Superior temporal gyrus (tissue), 1 donor: ENCODE data around the gene ARSB.
A peak's percentile ranks its signal among the peaks of the same experiment; 100 is the strongest.
"Not testable (repeated sequence)": the region's sequence is repeated elsewhere in the genome, so short reads cannot be mapped to it uniquely, and the experiment has no call there.

Experiments
- DNase-seq: peaks from one replicate; pipeline ENCODE4 v3.0.0-alpha.2; 2016; ENCODE audit errors: extremely low spot score

ARSB gene

GRCh38 chr5:78903353-78903752 is 81.8 kb downstream of the ARSB start:
- DNase-seq: no peak

- no peak for DNase-seq
Observed at GRCh38 chr5:78899922-78900362, 85.2 kb downstream of the ARSB start.

DNA sequence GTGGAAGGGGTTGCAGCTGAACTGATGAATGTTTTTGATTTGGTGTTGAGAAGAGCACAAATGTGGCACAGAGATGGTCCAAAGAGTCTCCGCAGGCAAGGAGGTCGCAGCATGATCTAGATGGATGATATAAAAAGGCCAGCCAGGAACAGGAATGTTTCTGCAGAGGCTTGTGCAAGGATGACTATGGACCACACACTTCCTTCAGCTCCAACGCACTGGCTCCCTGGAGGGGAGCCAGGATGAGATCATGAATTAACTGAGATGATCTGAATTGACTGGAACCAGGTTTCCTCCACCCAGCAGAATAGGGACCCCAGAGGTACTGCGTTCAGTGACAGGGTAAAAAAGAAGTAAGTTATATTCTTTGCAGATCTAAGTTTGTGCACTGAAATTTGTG is 89.0 kb downstream of the ARSB start:
- no peak for DNase-seq

GRCh38 chr5:78895616-78896015 is 89.5 kb downstream of the ARSB start:
- DNase-seq: no peak

DNA sequence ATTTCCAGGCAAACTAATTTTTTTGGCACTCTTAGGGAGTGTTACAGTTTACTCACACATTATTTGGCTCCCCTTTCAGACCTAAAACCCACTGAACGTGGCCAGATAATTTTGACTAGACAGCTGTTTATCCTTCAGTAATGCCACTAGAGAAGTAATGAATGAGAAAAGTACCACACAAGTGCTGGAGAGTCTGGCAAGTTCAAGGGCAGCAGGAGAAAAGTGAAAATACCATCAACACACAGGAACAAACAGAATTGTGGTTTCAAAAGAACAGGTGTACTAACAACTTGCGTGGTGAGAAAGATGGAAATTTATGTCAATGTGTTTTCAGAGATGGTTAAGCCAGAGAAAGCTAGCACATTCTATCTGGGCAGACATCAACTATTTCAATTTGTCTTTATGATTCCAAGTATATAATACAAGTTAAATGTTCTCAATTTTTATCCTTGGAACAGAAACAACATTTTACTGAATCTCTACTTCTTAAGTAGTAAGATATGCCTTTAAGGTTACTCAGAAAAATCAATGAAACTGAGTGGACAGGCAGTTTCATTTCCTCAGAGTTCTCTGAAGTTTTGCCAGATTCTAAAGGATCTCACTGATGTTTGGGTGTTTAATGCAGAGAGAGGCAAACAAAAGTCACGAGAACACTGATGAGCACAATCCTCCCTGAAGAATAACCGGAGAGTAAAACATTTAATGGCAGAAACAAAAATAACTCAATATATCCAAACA is 91.0 kb downstream of the ARSB start:
- no peak for DNase-seq

- DNase-seq: no peak
Observed at GRCh38 chr5:78890667-78891379, 94.3 kb downstream of the ARSB start.

- DNase-seq: no peak
Observed at GRCh38 chr5:78889369-78890140, 95.6 kb downstream of the ARSB start.

GRCh38 chr5:78888580-78889368 is 96.3 kb downstream of the ARSB start:
- DNase-seq: no peak

GRCh38 chr5:78887384-78888118 is 97.6 kb downstream of the ARSB start:
- DNase-seq: no peak

DNA sequence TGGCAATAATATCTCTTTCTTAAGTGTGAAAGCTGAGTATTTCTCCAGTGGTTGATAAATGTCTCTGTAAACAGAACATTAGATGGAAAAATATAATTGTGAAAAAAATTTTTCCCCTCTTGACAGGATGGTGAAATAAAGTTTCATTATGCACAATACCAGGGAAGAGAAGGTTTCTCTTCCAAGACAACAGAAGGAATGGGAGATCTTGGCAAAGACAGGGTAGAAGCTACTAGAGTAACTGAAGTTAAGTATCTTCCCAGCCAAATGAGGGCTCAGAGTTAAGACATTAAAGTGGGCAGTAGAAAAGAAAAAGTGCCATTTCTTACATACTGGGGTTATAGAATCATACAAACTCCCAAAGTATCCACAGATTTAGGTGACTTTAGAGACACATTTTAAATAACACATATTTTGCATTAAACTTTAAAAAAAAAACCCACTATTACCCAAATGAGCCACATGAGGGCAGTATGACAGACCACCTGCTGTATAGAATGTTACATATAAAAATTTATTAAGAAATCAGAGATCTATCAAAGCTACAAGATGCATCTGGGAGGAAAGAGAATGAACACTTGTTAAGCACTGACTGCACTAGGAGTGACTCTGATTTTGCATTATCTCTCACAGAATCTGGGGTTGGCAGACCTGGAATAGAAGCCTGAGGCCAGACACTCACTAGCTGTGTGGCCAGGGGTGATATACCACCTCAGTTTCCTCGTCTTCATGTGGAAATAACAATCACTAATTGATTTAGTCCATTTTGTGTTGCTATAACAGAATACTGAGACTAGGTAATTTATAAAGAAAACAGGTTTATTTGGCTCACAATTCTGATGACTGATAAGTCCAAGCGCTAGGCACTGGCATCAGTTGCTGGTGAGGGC is 98.5 kb downstream of the ARSB start:
- peak; percentile 50 for DNase-seq

- no peak for DNase-seq
Observed at GRCh38 chr5:78881884-78882283, 103.2 kb downstream of the ARSB start.

- DNase-seq: no peak
Observed at GRCh38 chr5:78879516-78879915, 105.6 kb downstream of the ARSB start.

GRCh38 chr5:78866076-78866475 is 119.0 kb downstream of the ARSB start:
- not testable (repeated sequence) for DNase-seq

DNA sequence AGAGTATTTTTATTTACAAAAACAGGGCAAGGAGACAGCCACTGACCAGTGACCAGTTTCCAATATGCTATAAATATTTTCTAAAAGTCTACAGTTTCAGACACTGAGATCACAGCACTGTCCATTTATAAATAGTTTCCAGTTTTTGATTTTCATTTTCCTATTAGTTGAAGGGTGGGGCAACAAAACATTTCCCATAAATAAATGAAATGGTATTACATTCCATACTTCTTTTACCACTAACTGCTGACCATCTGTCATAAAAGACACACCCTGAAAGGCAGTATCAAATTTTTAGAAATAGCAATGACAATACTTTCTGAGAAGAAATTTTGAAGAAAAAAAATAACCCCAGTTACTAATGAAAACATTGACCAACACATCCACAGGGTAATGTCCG is 126.7 kb downstream of the ARSB start:
- no peak for DNase-seq

DNA sequence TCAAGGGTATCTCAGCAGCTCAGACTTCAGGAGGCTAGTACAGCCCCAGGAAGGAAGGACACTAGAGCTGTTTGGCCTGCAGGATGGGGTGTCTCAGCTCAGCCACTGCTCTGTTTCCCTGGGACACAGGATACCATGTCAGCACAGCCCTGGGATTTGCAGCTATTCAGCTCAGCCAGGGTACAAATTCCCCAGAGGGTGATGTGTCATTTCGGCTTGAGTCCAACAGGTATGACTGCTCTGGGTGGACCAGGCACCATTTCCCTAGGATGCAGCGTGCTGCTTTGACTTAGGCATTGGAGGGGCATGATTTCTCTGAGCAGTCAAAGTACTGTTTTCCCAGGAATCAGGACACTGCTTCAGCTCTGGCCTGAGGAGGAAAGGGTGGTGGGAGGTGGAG is 130.1 kb downstream of the ARSB start:
- DNase-seq: no peak

GRCh38 chr5:78851891-78852290 is 133.2 kb downstream of the ARSB start:
- not testable (repeated sequence) for DNase-seq

DNA sequence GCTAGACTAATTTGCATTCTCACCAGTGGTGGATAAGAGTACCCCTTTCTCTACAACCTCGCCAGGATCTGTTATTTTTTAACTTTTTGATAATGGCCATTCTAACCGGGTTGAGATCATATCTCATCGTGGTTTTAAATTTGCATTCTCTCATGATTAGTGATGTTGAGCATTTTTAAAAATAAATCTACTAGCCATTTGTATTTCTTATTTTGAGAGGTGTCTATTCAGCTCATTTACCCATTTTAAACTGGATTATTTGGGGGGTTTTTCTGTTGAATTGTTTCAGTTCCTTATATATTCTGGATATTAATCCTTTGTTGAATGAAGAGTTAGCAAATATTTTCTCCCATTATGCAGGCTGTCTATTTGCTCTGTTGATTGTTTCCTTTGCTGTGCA is 139.6 kb downstream of the ARSB start:
- DNase-seq: no peak

GRCh38 chr5:78843436-78843835 is 141.7 kb downstream of the ARSB start:
- no peak for DNase-seq

GRCh38 chr5:78841767-78842166 is 143.3 kb downstream of the ARSB start:
- DNase-seq: no peak

DNA sequence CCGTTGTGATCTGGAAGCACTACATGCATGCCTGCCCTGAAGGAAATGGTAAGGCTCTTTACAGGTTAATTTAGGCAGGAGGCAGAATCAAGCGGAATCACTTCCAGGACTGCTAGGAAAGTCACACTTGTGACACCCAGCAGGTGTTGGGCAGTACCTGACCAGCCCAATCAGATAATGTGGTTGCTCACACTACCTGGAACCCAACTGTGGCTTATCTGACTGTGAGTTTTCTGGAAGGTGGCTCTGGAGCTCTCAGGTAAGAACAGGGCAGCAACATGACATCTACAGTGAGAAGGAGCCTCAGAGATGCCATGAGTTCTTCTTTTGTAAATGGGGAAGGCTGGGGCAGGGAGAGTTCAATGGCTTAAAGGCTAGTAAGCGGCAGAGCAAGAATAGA is 146.4 kb downstream of the ARSB start:
- DNase-seq: no peak
